Activated CD4-positive, alpha-beta T cell treated with anti-CD3 and anti-CD28 coated beads, Interleukin-2, amount 10 ng/mL, durations not matched to agents 7 days and 5 days (primary cell): ENCODE results near the gene MROH8. TPM values are rescaled to one million over a fixed set of nuclear protein-coding genes. Genes with fewer than 3 reads are reported as not detected.

ENCODE experiments used
- CTCF ChIA-PET: fragments of 350-600 bp; sonication (Branson Sonifier 250); formaldehyde crosslinking; loops from one replicate; lab custom pipeline; 2021; ENCODE audit warnings: antibody characterized with exemption; lab: Charles Lee
- POLR2A ChIA-PET: fragments of 350-600 bp; sonication (Branson Sonifier 250); formaldehyde crosslinking; loops from one replicate; lab custom pipeline; 2021; ENCODE audit warnings: antibody characterized with exemption; lab: Charles Lee
- DNase-seq: peaks from one replicate; pipeline ENCODE4 v3.0.0-alpha.2; 2020
- H3K27ac Mint-ChIP-seq: one replicate; pipeline ENCODE4 v1.8.0; 2021; ENCODE audit warnings: mild to moderate bottlenecking, moderate library complexity, mixed read lengths
- H3K27me3 Mint-ChIP-seq: one replicate; pipeline ENCODE4 v1.8.0; 2021; ENCODE audit warnings: mixed read lengths
- H3K36me3 Mint-ChIP-seq: one replicate; pipeline ENCODE4 v1.8.0; 2021; ENCODE audit warnings: low read depth, mixed read lengths
- H3K4me1 Mint-ChIP-seq: one replicate; pipeline ENCODE4 v1.8.0; 2021; ENCODE audit warnings: mixed read lengths
- H3K4me3 Mint-ChIP-seq: one replicate; pipeline ENCODE4 v1.8.0; 2021; ENCODE audit warnings: mild to moderate bottlenecking, moderate library complexity, mixed read lengths
- H3K9me3 Mint-ChIP-seq: one replicate; pipeline ENCODE4 v1.8.0; 2021; ENCODE audit warnings: mixed read lengths
- total RNA-seq, 2 experiments: library from RNA; stranded (reverse); gene quantifications; one replicate each; pipeline ENCODE4 v1.2.3, GENCODE V29; 2021

MROH8 gene
- total RNA-seq, 2 experiments from 2014 or later = 2.5 to 3.0 TPM

DNA sequence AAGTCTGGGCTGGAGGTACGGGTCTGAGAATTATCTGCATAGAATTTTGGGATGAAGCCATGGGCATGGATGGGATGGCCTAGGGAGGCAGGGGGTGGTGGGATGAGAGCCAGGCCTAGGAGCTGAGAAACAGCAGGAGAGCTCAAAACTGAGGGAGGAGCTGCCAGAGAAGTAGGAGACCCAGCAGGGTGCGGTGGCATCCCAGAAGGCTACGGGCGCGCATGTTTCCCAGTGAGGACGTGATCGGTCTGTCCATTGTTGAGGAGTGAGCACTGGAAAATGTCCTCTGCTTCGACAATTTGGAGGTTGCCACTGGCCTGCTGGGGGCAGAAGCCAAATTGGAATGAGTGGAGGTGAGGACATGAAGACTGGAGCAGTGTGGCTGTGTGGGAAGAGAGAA, 14.5 kb upstream of the MROH8 start:
- Mint-ChIP-seq H3K36me3 (peaks cover 44% of the 10 kb centered on the region), H3K4me1 (peaks cover 69% of the 10 kb centered on the region), H3K4me3 (no peak overlapping the region), H3K9me3 (no peaks in the 10 kb centered on the region), H3K27me3 (no peaks in the 10 kb centered on the region), H3K27ac (peak overlapping the region; percentile 88)
- CTCF ChIA-PET = interaction anchor here (1.6 to 3.7 kb wide), 2 partner anchors 42 to 191 kb away, joined by 3 to 17 read pairs; no protein-coding TSS in a partner anchor
- POLR2A ChIA-PET = no interaction called here
- DNase-seq = no peak

DNA sequence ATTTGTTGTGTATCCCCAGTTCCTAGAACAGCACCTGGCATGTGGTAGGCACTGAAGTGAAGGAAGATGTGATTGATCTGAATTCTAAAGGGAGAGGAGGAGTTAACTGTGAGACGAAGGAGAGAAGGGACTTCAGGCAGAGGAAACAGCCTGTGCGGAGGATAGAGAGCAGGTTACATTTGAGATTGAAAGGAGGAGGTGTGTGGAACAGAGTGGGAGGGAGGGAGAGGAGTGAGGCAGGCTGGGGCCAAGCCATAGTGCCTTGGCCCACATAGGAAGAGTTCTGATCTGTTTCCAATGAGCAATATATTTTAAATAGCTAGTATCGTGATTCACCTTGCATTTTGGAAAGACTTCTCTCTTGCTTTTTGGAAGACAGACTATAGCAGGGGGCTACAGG, 13.9 kb upstream of the MROH8 start:
- POLR2A ChIA-PET = no interaction called here
- Mint-ChIP-seq H3K9me3 (no peaks in the 10 kb centered on the region), H3K4me1 (peaks cover 71% of the 10 kb centered on the region), H3K4me3 (no peak overlapping the region), H3K27me3 (no peaks in the 10 kb centered on the region), H3K36me3 (peaks cover 44% of the 10 kb centered on the region), H3K27ac (peak overlapping the region; percentile 37)
- DNase-seq = no peak
- CTCF ChIA-PET = interaction anchor here (1.6 to 3.7 kb wide), 2 partner anchors 43 to 191 kb away, joined by 3 to 17 read pairs; no protein-coding TSS in a partner anchor

DNA sequence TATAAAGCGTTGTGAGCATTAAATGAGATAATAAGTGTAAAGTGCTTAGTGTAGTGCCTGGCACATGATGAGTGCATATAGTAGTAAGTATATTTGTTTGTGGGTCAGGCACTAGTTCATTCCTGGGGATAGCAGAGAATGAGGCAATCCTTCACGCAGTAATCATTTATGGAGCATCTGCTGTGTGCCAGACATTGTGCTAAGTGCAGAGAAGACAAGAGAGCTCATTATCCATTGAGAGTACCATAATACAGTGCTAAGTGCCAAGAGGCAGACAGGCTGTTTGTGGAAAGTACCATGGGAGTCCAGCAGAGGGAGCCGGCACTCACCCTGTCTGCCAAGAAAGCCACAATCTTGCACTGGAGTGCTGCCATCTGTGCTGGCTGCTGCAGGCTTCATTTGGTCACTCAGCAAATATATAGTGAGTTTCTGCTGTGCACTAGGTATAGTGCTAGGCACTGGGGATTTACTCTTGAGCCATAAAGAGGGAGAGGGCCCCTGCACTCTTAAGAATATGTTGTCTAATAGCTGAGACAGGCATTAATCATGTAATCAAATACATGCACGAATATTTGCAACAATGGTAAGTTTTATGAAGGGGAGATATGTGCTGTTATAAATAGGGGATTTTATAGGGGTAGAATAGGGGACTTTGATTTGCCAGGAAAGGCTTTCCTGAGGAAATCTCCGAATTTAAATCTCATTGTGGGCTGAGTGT, 12.9 kb upstream of the MROH8 start:
- Mint-ChIP-seq H3K4me3 (no peak overlapping the region), H3K27ac (peak overlapping the region; percentile 41), H3K36me3 (peaks cover 47% of the 10 kb centered on the region), H3K4me1 (peaks cover 75% of the 10 kb centered on the region), H3K9me3 (no peaks in the 10 kb centered on the region), H3K27me3 (no peaks in the 10 kb centered on the region)
- peak; percentile 78 for DNase-seq
- CTCF ChIA-PET = interaction anchor here (0.6 to 4.5 kb wide), 10 partner anchors 7 to 338 kb away, joined by 3 to 43 read pairs (median 4); partner anchors contain the start of genes MROH8 and RPN2
- POLR2A ChIA-PET = interaction anchor here (0.6 kb wide), 1 partner anchor 10 kb away, joined by 4 read pairs; no protein-coding TSS in a partner anchor

DNA sequence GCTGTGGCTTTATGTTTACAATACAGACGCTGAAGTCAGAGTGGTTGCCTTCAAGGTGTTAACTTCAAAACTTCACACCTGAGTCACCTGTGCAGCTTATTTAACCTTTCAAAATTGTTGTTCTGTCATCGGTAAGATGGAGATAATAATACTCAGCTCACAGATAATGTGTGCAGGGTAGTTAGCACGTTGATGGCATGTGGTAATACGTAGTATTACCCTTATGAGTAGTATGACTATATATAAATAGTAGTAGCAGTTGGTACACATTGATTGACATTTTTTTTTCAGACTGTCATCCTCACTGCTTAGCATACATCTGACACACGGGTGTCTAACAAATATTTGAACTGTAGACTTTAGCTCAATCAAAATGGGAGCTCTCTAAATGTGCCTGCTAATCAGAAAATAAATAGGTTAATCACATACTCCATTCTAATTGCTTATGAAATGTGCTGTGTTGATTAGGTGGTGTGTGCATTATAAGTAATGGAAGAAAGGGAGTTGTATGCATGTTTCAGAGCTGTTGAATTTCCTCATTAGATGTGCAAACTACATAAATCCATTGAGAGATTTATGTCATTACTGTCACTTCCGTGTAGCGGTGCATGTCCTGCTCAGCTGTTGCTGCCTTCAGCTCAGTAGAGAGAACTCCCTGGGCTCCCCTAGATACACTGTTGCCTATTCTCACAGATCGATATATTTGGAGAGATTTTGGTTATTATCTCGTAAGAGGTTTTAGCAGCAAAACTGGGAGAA, 11.2 kb upstream of the MROH8 start:
- H3K27me3 Mint-ChIP-seq = no peaks in the 10 kb centered on the region

DNA sequence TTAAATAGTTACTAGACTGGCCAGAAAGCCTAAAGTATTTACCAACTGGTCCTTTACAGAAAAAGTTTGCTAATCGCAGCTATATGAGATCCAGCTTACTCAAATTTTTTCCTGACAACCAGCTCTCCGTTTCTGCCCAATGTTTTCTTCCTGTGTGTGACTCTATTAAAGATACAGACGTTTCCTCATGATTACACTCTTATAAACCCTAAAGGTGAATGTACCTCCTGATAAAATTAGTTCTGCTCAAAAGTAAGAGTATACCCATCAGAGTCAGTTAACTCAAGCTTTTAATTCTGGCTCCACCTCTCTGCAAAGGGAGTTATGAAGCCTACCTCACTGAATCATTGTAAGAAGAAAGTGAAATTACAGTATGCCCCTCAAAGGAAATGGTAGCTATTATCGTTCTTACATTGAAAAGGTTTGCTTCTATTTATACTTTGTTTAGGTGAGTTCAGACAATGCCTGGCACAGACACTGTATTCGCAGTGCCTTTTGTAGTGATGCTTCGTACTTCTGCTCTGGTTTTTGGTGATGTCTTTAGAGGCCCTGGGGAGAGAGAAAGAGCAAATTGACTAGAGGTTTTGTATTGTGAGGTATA, 10.2 kb upstream of the MROH8 start:
- Mint-ChIP-seq H3K27ac (peak overlapping the region; percentile 76), H3K36me3 (peaks cover 61% of the 10 kb centered on the region), H3K9me3 (no peaks in the 10 kb centered on the region), H3K27me3 (no peaks in the 10 kb centered on the region), H3K4me1 (peaks cover 63% of the 10 kb centered on the region), H3K4me3 (peak overlapping the region; percentile 11)
- ChIA-PET CTCF (interaction anchor here (0.6 to 4.5 kb wide), 3 partner anchors 12 to 147 kb away, joined by 3 to 43 read pairs (median 4); partner anchors contain the start of genes MROH8 and RPN2), POLR2A (no interaction called here)
- no peak for DNase-seq

More for the DNA sequence above, 11.2 kb upstream of the MROH8 start:
- Mint-ChIP-seq H3K27ac (peak overlapping the region; percentile 47), H3K9me3 (no peaks in the 10 kb centered on the region), H3K4me3 (no peak overlapping the region), H3K4me1 (peaks cover 68% of the 10 kb centered on the region), H3K36me3 (peaks cover 55% of the 10 kb centered on the region)
- DNase-seq = no peak
- CTCF ChIA-PET = interaction anchor here (0.7 to 4.5 kb wide), 7 partner anchors 8 to 343 kb away, joined by 3 to 43 read pairs (median 4); partner anchors contain the start of genes MROH8 and RPN2
- POLR2A ChIA-PET = no interaction called here

DNA sequence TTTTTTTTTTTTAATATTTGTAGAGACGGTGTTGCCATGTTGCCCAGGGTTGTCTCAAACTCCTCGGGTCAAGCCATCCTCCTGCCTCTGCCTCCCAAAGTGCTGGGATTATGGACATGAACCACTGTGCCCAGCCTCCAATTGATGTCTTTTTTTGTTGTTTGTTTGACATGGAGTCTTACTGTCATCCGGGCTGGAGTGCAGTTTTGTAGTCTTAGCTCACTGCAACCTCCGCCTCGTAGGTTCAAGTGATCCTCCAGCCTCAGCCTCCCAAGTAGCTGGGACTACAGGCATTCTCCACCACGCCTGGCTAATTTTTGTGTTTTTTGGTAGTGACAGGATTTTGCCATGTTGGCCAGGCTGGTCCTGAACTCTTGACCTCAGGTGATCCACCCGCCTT, 9.4 kb upstream of the MROH8 start:
- peaks cover 65% of the 10 kb centered on the region for H3K36me3 Mint-ChIP-seq
- ChIA-PET CTCF (interaction anchor here (0.6 to 4.5 kb wide), 4 partner anchors 11 to 117 kb away, joined by 3 to 43 read pairs (median 4); partner anchors contain the start of genes MROH8 and RPN2), POLR2A (no interaction called here)
- no peak for DNase-seq
- no peak overlapping the region for H3K4me3 Mint-ChIP-seq
- H3K27ac Mint-ChIP-seq = no peak overlapping the region
- no peaks in the 10 kb centered on the region for H3K27me3 Mint-ChIP-seq
- H3K9me3 Mint-ChIP-seq = no peaks in the 10 kb centered on the region
- H3K4me1 Mint-ChIP-seq = peaks cover 62% of the 10 kb centered on the region

DNA sequence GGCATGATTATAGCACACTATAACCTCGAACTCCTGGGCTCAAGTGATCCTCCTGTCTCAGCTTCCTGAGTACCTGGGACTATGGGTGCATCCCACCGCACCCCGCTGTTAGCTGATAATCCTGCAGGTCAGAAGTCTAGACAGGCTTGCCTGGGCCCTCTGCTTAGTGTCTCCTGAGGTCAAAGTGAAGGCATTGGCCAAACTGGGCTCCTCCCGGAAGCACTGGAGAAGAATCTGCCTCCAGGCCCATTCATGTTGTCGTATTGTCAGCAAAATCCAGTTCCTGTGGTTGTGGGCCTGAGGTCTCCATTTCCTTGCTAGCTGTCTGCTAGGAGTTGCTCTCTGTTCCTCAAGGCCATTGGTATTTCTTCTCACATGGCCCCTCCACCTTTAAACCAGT, 6.3 kb upstream of the MROH8 start:
- CTCF ChIA-PET = no interaction called here
- POLR2A ChIA-PET = no interaction called here
- H3K9me3 Mint-ChIP-seq = no peaks in the 10 kb centered on the region
- H3K27me3 Mint-ChIP-seq = no peaks in the 10 kb centered on the region
- peaks cover 62% of the 10 kb centered on the region for H3K36me3 Mint-ChIP-seq
- DNase-seq = no peak
- H3K4me3 Mint-ChIP-seq = no peak overlapping the region
- no peak overlapping the region for H3K27ac Mint-ChIP-seq
- peaks cover 61% of the 10 kb centered on the region for H3K4me1 Mint-ChIP-seq

DNA sequence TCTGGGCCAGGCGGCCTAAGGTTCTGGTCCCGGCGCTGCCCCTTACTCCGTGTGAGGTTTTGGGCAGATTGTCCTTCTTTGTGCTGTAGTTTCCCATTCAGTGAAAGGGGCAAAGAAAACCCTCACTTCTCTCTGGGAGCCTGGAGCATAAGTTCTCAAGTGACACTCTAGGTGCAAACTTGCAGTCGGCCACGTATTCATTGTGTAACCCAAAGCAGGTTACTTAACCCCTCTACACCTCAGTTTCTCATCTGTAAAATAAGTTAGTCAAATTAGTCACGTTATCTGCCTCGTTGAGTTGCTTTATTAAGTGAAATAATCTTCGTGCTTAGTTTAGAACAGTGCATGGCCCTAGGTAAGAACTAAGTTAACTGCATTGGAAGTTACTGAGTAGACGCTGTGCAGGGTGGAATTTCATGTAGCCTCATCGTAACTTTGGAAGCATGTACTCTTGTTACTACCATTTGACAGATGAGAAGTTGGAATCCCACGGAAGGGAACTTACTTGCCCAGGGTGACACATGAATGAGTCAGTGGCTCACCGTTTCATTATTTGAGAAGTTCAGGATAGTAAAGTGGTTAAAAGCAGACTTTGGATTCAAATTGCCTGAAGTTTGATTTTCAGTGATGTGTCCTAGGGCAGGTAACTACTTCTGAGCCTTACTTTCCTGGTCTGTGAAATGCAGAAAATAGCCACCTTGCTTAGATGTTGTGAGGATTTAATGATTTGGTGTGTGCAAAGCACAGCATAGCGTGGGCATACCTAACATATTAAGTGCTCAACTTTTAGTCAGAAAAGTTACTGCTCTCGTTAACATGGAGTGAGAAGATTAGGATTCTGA, 556 bp upstream of the MROH8 start:
- CTCF ChIA-PET = interaction anchor here (0.6 to 3.8 kb wide), 4 partner anchors 10 to 187 kb away, joined by 3 to 43 read pairs (median 15); no protein-coding TSS in a partner anchor
- H3K27ac Mint-ChIP-seq = peak overlapping the region; percentile 100
- H3K36me3 Mint-ChIP-seq = peaks cover 24% of the 10 kb centered on the region
- H3K27me3 Mint-ChIP-seq = no peaks in the 10 kb centered on the region
- H3K9me3 Mint-ChIP-seq = no peaks in the 10 kb centered on the region
- H3K4me3 Mint-ChIP-seq = peak overlapping the region; percentile 99
- POLR2A ChIA-PET = interaction anchor here (1.2 kb wide), 1 partner anchor 16 kb away, joined by 3 read pairs; no protein-coding TSS in a partner anchor
- DNase-seq = no peak
- H3K4me1 Mint-ChIP-seq = peaks cover 44% of the 10 kb centered on the region

DNA sequence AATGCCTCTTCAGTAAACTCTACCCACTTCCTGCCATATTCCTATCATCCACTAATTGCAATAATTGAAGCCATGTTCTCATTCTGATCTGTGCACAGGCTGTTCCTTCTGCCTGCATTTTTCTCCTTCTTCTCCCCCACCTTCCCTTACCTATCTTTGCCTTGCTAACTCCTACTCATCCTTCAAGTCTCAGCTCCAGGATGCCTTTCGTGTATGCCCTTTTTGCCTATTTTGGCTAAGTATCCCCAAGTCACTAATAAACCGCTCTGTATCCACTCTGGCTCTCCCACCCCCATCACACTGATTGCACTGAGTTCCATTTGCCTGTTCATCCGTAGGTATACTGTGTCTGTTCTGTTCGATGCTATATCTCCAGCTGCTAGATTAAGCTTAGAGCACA, 6.5 kb downstream of the MROH8 start:
- H3K4me1 Mint-ChIP-seq = peaks cover 1% of the 10 kb centered on the region
- CTCF ChIA-PET = interaction anchor here (1.9 kb wide), 1 partner anchor 19 kb away, joined by 5 read pairs; no protein-coding TSS in a partner anchor
- H3K36me3 Mint-ChIP-seq = no peaks in the 10 kb centered on the region
- POLR2A ChIA-PET = no interaction called here
- no peak for DNase-seq
- H3K27me3 Mint-ChIP-seq = peaks cover 2% of the 10 kb centered on the region
- H3K27ac Mint-ChIP-seq = no peak overlapping the region
- H3K4me3 Mint-ChIP-seq = no peak overlapping the region
- H3K9me3 Mint-ChIP-seq = no peaks in the 10 kb centered on the region

DNA sequence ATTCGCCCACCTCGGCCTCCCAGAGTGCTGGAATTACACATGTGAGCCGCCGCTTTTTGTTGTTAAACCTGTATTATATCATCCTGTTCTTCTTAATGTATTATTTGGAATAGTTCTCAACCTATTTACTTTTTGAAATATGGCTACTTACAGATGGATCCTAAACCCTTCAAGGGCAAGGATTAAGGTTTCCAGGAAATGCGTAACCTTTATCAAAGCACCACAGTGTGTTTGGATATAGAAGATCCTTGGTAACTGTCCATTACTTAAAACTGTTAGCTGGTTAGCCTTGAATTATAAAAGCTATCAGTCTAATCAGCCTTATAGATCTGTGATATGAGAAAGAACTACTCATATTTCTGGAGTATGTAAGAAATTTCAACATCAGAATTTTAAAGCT, 12.5 kb downstream of the MROH8 start:
- no peaks in the 10 kb centered on the region for H3K4me1 Mint-ChIP-seq
- ChIA-PET POLR2A (no interaction called here), CTCF (interaction anchor here (1.4 to 2.5 kb wide), 3 partner anchors 10 to 64 kb away, joined by 3 to 12 read pairs (median 5); partner anchors contain the start of genes MROH8 and RPN2)
- no peak overlapping the region for H3K4me3 Mint-ChIP-seq
- no peak overlapping the region for H3K27ac Mint-ChIP-seq
- H3K27me3 Mint-ChIP-seq = peaks cover 6% of the 10 kb centered on the region
- H3K36me3 Mint-ChIP-seq = no peaks in the 10 kb centered on the region
- DNase-seq = no peak
- no peaks in the 10 kb centered on the region for H3K9me3 Mint-ChIP-seq

DNA sequence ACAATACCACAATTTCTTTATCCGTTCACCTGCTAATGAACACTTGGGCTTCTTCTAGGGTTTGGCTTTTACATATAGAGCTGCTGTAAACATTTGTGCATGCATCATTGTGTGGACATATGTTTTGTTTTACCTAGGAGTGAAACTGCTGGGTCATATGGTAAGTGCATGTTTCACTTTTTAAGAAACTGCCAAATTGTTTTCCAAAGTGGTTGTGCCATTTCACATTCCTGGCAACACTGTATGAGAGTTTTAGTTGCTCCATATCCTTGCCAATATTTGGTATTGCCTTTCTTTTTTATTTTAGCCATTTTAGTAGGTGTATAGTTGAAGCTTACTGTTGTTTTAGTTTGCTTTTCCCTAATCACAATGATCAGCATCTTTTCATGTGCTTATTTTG, 14.3 kb downstream of the MROH8 start:
- ChIA-PET POLR2A (no interaction called here), CTCF (no interaction called here)
- no peaks in the 10 kb centered on the region for H3K4me1 Mint-ChIP-seq

More for the DNA sequence above, 14.3 kb downstream of the MROH8 start:
- DNase-seq = no peak
- Mint-ChIP-seq H3K27ac (no peak overlapping the region), H3K4me3 (no peak overlapping the region), H3K27me3 (peaks cover 6% of the 10 kb centered on the region), H3K36me3 (no peaks in the 10 kb centered on the region), H3K9me3 (no peaks in the 10 kb centered on the region)
